CD4-positive, alpha-beta T cell treated with Interleukin-1 beta for 1 hour (primary cell): Measurements from ENCODE around the gene MVD.

Experiments used
- DNase-seq, 2 donors: peaks; one replicate each; pipeline ENCODE4 v3.0.0-alpha.2; 2020 to 2022

Gene MVD

DNA sequence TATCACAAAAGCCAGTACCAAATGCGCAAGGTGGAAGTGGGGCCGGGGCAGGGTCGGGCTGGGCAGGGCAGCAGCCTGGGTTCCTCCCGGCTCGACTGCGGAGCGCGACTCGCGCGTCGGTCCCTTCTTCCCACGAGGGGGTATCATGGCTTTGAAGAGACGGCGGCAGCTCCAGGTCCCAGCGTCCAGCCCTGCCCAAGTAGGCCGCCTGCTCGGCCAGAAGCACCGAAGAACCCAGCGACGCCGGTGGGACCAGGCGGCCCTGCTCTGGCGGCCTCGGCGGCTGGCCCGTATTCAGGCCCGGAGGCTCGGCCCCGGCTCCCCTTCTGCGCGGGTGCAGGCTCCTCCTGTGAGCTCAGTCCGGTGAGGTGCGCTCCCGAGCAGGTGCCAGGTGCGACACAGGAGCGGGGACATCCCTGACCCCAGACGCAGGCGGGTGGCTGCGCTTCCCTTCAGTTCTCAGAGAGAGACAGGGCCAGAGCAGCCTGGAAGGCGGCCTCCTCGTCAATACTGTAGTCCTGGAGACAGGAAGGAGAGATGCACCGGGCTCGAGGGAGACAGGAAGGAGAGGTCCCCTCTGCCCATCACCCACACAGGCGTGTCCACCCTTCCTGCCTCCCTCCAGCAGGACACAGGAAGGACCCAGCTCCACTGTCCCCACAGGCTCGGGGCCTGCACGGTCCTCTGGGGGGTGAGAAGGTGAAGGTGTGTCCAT, 34.4 kb upstream of the MVD start:
- DNase-seq, result no peak

DNA sequence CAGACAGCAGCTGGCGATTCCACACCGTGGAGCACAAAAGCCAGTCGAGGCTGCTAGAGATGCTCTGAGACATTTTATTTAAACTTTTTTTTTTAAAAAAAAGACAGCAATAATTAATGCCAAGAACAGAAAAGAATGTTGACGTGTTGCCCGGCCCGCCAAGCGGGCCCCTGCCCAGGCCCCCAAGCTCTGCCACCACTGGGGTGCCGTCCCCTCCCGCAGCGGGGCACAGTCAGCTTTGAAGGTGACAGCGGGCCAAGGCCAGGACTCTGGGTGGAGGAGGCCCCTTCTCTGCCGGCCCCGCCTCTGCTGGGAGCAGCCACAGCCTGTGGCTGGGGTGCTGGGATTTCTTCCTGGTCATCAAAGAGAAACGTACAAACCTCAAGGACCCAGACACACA, 33.5 kb upstream of the MVD start:
- no peak for DNase-seq

DNA sequence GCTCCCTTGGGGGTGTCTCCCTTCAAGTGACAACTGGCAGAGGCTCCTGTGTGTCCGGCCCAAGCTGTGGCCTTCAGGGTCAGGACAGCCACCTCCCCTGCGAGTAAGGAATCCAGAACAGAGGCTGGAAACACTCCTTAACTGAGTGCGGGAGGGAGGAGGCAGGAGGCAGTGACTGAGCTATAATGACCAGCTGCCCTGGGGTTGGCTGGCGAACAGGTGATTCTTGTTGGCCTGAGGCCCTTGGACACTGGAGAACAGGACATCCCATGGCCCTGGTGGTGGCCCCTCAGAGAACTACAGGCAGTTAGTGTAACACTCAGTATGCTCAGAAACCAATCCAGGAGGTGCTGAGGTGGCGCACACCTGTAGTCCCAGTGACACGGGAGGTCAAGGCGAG, 32.9 kb upstream of the MVD start:
- DNase-seq, result no peak

DNA sequence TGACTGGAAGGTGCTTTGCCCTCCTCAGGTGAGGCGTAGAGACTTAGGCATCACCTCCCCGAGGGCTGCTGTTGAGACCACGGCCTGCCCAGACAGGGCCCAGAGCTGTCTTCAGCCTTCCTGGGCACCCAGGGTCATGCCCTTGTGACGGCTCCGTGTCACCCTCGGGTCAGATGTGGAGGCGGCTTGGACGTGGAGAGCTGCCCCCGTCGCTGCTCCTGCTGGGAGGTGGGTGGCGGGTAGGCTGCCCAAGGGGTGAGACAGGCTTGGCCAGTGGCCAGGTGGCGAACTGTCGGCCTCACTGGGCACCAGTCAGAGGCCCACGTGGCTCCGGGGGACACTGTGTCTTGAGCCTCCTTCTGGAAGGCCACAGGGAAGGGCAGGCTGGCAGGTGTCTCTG, 32.3 kb upstream of the MVD start:
- DNase-seq, result no peak

DNA sequence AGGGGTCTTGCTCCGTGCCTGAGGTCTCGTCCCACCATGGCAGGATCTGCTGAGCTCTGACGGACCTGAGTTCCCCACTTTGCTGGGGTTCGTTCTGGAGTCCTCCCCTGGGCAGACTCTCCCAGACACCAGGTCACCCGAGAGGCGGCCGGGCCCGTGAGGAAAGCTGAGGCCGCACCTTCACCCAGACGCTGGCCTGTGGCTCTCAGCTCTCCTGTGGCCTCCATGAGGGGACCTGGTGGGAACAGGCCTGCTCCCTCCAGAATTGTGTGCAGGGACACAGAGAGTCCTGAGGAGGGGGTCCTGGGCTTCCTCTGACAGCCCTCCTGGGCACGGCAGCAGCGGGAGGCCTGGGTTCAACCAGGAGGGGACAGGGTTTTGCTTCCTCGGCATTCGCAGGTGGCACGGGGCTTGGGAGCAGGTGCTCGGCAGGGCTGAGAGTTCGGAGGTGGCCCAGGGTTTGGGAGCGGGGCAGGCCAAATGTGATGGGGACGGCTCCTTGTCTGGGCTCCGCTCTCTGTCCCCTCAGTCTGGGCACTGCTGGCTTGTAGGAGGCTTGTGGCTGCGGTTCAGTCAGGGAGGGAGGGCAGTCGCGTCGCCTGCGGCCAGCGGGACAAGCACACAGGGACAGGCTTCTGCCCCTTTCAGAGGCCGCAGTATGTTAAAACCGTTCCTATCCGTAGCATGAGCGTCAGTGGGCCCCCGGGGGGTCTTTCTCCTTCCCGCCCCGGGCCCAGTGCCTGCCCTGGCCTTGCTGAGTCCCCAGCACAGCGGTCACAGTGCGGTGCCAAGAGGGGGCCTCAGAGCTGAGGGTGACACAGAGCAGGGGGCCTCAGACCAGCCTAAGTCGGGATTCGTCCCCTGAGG, 31.6 kb upstream of the MVD start:
- DNase-seq, result no peak

DNA sequence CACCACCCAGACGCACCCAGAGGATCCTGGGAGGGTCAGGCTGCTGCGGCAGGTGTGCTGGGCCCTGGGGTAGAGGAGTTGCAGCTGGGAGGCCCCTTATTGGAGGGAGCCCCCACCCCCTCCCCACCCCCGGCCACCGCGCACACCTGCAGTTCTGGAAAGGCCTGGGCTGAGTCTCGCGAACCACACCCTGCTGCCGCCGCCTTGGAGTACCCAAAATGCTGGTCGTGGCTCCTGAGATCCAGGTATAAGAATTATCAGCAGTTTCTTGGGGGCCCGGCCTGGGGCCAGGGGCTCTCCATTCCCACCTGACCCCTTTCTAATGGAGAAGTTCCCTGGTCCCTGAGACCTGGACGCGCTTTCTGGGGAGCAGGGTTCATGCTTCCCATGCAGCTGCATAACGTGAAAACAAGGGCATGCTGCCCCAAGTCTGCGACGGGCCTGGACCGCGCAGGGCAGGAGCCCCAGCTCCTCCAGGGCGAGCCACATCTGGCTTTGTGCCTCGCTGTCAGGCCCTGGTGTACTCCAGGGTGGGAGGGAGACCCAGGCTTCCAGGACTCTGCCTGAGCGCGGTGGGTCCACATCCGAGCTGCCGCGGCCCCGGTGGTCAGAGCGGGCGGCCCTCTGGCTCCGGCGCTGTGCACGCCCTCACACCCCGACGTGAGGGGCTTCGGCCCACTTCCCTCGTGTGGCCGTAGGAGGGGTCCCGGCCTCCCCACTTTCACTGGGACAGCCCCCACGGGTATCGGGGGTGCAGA, 30.7 kb upstream of the MVD start:
- DNase-seq, result no peak

DNA sequence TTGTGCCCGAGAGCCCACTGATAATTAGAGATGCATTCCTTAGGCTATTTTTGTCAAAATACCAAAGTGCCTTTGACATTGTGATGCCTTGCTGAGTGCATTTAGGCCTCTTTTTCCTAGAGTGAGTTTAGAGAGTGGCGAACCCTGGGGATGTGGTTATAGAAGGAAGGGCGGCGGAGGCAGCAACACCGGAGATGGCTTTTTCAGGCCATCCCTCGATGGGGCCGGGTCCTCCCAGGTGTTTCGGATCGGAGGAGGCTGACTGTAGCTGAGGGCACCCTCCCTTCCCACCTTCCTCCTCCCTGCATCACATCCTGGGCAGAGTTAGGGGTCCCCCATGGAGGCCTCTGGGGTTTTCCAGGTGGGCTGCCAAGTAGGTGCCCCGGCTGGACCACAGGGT, 30.0 kb upstream of the MVD start:
- DNase-seq, result peak in 1 of 2 donors; percentile 24

DNA sequence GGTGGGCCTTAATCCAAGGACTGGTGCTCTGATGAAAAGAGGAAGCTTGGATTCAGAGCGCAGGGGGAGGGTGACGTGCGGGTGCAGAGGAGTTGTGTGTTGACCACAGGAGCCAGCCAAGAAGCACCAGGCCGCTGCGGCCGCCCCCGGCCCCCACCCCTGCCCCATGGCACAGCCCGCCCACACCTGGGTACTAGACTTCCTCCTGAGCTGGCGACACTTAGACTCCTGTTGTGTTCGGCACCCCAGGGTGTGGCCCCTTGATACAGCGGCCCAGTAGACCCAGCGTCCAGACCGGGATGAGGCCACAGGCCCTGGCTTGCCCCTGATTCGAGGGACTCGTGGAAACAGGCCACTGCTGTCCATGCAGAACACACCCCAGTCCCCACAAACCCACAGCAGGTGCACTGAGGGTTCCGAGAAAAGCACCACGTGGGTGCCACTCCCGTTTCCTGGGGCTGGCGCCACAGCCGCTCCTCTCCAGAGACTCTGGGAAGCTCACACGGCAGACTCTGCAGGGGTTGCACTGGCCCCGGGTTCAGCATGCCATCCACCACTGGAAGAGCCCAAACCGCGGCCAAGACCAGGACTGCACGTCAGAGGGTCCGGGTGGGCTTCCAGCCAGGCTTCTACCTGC, 29.2 kb upstream of the MVD start:
- DNase-seq, result peak; percentile 34 to 66

DNA sequence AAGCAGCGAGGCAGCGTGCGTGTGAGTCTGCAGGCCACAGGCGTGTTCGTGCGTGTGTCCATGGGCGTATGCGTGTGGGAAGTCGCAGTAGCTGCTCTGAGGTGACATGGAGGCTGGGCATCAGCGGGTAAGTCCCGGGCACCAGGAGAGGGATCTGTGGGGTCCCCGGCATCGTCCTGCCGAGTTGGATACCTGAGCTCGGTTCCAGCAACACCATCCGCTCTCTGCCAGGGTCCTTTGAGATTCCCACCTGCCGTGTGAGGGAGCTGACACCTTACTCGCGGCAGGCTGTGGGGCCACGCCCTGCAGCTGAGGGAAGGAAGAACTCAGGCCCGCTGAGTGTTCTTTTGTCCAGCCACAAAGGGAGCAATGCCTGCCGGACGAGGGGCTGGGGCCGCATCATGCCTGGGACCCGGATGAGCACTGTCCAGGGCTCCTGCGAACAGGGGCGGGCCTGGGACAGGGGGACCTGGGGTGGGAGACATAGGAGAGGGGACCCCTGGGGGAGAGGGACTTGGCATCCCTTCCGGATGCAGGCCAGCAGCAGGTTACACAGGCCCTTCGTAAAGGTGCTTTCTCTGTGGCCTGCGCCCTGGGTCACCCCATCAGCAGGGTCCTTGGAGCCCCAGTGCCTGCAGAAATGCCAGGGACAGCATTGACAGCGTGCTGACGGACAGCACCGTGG, 28.4 kb upstream of the MVD start:
- DNase-seq, result no peak

DNA sequence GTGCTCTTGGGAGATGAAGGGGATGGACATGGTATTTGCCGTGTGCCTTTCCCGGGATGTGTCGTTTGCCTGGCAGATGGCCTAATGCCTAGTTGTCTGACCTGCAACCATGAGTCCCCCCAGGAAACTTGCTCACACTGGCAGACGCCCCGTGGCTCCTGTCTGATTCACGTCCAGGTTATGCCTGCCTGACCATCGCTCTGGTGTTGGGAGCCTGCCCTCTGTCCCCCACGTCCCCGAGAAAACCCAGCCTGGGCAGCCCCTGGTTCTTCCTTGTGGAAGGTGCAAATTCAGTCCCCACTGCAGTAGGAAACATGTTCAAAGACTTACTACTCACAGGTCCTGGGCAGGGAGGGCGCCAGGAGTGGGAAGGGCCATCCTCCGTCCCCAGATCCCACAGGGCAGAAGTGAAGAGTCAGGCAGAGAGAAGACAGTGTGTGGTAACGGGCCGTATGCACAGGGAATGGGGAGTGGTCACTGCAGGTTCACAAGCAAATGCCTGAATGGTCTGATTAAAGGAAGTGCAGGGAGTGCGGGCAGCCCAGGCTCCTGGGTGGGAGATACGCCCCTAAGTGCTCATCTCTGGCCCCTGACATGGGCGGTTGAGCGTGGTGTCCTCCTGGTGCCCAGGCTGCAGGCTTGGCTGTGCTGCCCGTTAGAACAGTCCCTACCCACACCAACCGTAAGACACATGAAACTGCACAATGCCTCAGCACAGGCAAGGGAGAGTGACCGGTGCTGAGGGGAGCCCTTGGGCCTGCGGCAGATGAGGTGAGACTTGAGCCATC, 27.6 kb upstream of the MVD start:
- no peak for DNase-seq

DNA sequence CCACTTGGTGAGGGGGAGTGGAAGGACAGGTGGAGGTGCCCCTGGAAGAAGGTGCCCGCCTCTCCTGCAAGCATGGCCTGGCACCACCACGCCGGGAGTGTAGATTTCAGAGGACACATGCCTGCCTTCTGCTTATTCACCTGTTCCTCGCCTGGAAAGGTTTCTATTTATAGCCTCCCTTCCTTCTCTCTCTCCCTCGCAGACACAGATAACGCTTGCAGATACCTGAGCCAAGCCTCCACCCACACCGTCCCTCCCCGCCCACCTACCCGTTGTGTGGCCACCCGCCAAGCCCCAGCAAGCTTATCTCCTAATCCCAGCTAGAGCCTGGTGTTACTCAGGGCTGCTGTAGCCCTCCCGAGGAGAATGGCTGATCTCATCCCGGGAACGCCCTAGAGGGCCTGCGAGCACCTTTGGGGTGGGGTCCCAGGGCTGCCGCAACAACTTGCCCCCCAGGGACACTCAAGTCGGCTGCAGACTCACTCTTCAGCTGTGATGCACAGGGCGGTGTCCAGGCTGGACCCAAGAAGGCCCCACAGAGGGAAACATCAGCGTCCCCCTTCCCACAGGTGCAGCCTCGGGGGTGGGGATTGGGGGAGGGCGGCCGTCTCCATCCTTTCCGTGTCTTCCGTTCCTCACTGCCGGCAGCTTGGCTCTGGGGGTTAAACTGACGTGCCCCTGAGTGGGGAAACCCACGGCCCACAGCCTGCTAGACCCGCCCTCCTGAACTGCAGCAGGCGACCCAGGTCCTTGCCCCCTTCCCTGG, 25.3 kb upstream of the MVD start:
- DNase-seq, result no peak

DNA sequence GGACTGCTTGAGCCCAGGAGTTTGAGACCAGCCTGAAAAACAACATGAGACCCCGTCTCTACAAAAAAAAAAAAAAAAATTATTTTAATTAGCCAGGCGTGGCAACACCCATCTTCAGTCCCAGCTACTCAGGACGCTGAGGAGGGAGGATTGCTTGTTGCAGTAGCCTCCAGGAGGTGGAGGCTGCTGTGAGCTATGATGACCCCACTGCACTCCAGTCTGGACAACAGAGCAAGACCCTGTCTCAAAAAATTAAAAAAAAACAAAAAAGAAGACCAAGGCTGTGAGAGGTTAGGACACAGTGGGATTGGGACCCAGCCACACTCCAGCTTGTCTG, 24.8 kb upstream of the MVD start:
- no peak for DNase-seq

DNA sequence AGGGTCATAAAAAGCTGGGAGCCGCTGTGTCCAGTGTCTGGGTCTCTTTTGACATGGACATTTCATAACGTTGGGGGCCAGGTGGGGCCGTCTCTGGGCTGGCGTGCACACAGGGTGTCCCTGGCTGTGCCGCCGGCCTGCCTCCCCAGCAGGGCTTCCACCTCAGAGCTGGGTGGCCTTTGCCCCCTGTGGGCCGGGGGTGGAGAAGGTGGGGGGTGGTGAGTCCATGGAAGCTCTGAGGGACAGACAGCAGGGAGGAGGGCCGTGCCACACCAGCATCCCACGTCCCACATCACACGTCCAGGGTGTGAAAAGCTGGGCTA, 24.3 kb upstream of the MVD start:
- DNase-seq, result no peak

DNA sequence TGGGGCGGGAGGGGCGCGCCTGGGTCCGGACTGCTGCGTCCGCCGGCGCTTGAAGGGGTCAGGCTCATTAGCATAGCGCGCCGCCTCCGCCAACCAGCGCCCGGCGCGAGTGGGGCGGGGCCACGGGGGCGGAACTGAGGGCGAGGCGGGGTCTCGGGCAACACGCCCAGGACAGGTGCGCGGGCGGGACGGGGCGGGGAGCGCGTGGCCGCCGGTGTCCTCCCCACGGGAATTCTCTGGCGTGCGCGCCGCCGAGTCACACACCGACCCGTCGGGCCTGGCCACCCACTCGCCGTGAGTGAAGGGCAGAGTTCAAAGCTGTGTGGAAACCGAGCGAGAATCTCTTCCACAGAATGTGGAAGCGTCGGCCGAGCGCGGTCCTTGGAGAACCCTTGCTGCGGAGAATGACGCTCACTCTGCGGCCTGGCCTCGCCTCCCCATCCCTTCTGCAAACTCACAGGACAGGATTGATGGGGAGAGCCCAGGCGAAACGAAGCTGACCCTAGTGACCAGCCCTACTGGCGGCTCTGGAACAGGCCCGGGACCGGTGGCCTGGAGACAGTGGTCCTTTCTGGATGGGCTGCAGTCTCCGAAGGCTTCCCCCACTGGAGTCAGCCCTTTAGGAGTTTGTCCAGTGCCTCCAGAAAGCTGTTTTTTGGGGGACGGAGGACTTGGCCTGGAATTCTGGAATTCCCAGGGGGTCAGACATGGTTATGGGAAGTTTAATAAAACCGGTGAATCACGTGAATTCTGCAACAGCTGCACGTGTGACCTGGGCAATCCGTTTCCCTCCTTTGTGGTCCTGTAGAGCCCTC, 23.8 kb upstream of the MVD start, which contains the start of gene SNAI3:
SNAI3 (minus strand) TSS at position 69 of the 815 bp plus-strand sequence. CDS start 101 bp downstream, outside the sequence.
- DNase-seq, result peak; percentile 82 to 86

DNA sequence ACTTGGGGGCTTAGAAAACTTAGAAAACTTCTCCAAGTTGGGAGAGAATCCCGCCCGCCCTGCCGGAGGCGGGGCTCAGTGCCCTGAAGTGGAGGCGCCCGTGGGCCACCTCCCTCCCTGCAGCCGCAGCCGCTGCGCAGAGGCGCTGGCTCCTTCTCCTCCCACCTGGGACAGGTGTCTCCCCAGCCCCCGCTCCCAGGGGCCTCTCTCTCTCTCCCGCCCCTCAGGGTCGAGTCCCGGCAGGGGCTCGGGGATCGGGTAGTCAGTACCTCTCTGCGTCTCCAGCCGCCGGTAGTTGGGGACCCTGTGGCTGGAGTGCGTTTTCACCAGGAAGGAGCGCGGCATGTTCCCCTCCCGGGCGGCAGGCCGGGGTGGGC, 23.2 kb upstream of the MVD start:
- DNase-seq, result peak in 1 of 2 donors; percentile 37

DNA sequence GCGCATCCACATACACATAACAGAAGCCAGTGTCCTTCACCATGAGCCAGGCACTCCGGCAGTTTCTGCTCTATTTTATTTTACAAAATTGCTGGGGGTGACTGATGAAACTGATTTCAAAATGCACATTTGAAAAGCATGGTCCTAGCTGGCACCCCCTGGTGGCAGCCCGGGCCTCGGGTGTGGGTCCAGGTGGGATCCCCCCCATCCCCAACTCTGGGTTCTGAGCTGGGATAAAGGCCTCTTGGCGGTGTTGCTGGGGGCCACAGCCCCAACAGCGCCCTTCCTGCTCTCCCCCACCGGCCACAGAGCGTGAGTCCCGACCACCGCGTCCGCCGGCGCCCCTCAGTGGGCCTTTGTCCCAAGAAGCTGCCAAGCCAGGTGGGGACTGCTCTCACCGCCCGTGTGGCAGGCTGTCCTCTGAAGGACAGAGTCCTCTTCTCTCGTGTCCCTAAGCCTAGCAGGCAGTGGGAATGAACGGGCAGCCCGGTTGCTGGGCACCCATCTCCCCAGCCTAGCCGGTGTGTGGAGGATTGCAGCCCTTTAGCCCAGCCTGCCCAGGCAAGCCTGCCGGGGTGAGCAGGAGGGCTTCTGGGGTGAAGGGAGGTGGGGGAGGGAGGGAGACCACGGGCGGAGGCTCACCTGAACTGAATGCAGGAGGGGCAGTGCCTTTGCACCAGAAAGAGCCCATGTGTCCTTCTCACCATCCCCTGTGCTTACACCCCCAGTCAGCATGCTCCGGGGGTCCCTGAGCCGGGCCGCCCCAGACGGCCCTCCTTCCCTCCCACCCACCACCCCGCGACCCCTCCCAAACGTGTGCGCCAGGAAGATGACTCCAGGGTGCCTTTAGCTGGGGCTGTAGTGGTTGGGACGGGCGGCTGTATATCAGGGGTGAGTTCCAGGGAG, 22.5 kb upstream of the MVD start:
- DNase-seq, result peak; percentile 58 to 64

DNA sequence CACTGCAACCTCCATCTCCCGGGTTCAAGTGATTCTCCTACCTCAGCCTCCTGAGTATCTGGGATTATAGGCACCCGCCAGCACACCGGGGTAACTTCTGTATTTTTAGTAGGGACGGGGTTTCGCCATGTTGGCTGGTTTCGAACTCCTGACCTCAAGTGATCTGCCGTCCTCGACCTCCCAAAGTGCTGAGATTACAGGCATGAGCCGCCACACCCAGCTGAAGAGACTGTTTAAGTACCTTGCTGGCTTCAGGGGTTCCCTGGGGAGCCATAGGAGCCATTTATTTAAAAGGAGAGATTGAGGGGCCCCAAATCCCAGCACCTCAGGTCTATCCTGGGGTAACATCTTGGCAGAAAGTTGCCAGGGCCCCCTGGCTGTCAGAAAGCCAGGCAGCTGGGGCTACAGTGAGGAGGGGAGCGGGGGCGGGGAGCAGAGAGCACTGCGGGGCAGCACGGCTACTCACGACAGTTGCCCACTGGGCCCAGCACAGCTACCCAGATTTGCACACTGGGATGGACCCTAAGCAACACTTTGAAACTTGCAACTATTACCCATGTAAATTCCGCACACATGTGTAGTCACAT, 21.8 kb upstream of the MVD start:
- DNase-seq, result no peak

DNA sequence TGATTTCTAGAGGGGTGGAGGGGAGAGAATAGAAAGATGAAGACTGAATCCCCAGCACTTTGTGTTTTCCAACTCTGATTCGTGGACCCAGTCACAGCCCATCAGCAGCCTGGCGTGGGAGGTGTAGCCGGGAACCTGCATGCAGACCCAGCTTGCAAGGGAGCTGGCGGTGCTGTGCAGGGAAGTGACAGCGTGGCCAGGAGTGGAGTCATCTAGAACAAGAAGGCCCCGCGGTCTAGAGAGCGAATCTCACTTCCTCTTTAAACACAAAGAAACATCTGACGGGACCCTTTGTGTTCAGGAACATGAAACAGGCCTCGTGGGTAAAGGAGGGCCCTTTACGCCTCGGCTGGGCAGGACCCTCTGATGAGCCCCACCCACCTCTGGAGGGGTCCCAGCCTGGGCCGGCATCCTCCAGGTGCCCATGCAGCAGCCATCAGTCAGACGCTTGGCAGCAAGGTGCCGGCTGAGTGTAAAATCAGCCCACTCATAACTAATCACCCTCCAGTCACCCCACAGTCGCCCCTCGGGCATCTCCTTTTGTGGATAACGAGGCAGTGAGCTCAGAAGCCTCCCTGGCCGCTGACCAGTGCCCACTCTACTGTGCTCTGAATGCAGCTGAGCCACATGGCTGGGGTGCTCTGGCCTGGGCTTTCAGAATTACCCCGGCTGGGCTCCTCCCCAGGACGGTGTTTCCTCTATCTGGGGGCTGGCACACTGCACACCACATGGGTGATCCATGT, 19.0 kb upstream of the MVD start:
- DNase-seq, result peak; percentile 51 to 78
